ENCODE data around the gene AP2B1.
"Not testable (repeated sequence)": the region's sequence is repeated elsewhere in the genome, so short reads cannot be mapped to it uniquely, and the experiment has no call there.

AP2B1 gene

DNA sequence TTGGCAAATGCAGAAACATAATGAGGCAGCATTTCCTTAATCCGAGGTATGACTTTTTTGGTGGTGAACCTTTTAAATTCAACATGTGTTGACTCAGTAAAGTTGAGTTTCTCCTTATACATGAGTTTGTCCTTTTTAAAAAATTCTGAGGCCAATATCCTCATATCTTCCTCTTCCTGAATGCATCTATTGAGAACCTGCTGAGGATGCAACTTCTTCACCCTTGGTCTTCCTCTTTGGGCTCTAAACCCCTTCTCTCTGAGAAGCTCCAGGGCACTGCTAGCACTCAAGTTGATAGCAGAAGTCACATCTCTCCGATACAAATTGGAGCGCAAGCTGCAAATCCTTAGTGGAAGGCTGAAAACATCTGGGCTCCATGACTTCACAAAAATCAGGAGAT is 29.8 kb upstream of the AP2B1 start:
- no peak overlapping the region for H3K27ac ChIP-seq
- TF ChIP-seq, protein P1, sequence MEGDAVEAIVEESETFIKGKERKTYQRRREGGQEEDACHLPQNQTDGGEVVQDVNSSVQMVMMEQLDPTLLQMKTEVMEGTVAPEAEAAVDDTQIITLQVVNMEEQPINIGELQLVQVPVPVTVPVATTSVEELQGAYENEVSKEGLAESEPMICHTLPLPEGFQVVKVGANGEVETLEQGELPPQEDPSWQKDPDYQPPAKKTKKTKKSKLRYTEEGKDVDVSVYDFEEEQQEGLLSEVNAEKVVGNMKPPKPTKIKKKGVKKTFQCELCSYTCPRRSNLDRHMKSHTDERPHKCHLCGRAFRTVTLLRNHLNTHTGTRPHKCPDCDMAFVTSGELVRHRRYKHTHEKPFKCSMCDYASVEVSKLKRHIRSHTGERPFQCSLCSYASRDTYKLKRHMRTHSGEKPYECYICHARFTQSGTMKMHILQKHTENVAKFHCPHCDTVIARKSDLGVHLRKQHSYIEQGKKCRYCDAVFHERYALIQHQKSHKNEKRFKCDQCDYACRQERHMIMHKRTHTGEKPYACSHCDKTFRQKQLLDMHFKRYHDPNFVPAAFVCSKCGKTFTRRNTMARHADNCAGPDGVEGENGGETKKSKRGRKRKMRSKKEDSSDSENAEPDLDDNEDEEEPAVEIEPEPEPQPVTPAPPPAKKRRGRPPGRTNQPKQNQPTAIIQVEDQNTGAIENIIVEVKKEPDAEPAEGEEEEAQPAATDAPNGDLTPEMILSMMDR (IDR thresholded peaks at IDR 0.05) = no peak
- TF ChIP-seq ZFX (IDR thresholded peaks at IDR 0.05; ENCODE audit: borderline replicate concordance) = no peak

DNA sequence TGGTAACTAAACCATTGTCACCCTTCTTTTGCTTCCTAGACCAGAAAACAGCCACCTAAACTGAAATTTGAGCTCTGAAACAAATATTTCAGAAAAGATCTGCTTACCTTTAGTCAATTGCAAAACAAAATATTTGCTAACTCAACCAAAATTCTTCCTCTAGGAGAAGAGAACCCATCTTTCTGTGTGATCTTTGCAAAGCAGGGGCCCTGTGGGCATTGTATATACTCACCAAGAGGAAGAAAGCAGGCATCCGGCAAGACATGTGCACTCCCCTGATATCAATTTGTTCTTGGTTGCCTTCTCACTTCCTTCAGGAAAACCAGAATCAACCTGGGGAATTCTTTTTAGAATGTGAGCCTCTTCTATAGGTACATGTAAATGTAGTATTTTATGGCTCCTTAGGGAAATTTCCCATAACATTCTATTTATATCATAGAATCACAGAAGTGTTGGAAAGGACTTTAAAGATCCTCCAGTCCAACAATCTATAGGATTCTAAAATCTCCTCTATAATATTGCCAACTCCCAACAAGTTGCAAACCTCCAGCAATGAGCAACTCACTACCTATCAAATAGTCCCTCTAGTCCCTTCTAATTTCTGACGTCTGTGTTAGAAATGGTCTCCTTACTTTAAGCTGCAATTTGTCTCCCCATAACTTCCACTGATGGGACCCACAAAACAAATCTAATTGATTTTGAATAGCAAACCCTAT is 27.5 kb upstream of the AP2B1 start:
- TF ChIP-seq ZFX (IDR thresholded peaks at IDR 0.05; ENCODE audit: borderline replicate concordance) = no peak
- TF ChIP-seq, protein P1 (IDR thresholded peaks at IDR 0.05) = no peak
- no peak overlapping the region for H3K27ac ChIP-seq

DNA sequence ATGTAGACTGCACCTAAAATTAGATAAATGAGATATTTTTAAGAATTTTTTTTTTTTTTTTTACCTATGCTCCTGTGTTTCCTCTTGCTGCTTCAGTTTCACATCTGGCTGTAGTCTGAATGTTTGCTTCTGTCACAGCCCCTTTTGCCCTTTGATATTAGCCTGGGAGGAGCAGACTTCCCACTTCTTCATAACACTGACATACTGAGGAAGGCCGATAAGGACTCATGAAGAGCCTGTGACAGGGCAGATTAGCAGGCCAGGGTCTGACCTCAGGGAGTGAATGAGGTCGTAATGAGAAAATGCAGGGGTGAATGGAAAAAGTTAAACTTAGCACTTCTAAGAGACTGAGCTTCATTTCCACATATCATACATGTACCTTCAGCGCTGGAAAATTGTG is 26.4 kb upstream of the AP2B1 start, which contains the start of gene SLFN14:
Gene SLFN14, minus strand, starts transcription at position 117 of the 400 bp plus-strand sequence. CDS start 2,757 bp downstream, outside the sequence.
- TF ChIP-seq, protein P1 (IDR thresholded peaks at IDR 0.05) = no peak
- no peak for TF ChIP-seq ZFX (IDR thresholded peaks at IDR 0.05; ENCODE audit: borderline replicate concordance)
- H3K27ac ChIP-seq = no peak within 1 kb of the TSS

DNA sequence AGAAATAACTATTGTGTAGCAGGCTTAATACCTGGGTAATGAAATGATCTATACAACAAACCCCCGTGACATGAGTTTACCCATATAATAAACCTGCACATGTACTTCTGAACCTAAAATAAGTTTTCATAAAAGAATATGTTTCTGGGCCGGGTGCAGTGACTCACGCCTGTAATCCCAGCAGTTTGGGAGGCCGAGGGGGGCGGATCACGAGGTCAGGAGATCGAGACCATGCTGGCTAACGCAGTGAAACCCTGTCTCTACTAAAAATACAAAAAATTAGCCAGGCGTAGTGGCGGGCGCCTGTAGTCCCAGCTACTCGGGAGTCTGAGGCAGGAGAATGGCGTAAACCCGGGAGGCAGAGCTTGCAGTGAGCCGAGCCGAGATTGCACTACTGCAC is 23.9 kb upstream of the AP2B1 start:
- H3K27ac ChIP-seq = not testable (repeated sequence)

DNA sequence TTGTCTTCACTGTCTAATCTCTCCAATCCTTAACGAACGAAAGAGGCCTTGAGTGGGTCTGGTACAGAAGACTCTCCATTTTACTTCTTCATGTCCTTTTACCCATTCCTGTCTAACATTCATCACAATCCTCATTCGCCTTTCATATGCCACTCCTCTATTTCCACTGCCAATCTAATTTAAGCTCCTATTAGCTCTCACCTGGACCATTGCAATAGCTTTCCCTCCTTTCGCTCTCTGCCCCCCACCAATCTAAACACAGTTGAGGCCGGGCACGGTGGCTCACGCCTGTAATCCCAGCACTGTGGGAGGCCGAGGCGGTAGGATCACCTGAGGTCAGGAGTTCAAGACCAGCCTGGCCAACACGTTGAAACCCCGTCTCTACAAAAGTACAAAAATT is 20.2 kb upstream of the AP2B1 start:
- TF ChIP-seq, protein P1 (IDR thresholded peaks at IDR 0.05) = no peak
- no peak for TF ChIP-seq ZFX (IDR thresholded peaks at IDR 0.05; ENCODE audit: borderline replicate concordance)
- H3K27ac ChIP-seq = no peak overlapping the region

DNA sequence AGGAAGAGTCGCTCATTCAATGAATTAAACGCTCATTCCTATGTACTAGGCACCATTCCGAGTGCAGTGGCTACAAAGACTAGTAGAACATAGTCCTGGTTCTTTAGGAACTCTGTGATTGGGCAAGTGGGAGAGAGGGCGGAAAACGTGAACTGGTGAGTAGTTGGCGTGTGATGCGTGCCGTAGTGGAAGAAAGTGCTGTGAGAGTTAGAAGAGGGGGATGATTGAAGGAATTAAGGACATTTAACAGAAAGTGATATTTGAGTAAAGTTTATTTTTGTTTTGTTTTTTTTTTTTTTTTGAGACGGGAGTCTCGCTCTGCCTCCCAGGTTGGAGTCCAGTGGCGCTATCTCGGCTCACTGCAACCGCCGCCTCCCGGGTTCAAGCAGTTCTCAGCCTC is 18.6 kb upstream of the AP2B1 start:
- TF ChIP-seq ZFX (IDR thresholded peaks at IDR 0.05; ENCODE audit: borderline replicate concordance) = no peak
- TF ChIP-seq, protein P1 (IDR thresholded peaks at IDR 0.05) = no peak
- H3K27ac ChIP-seq = peak overlapping the region; percentile 85

DNA sequence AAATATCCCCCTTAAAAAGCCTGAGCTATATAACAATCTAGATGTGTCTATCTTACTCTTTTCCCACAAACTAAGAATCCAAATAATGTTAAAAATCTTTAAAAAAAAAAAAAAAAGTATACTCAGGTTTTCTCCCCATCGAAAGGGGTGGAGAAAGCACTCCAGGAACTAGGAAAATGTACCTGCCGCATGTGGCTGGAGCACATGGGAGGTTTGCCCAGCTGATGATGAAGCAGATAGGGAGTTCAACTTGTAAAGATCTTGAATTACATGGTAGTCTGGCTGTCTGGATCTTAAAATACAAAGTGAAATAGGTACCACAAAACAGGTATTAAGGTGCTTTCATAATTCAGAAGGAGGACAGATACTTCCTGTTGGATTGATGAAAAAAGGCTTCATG is 17.7 kb upstream of the AP2B1 start:
- H3K27ac ChIP-seq = no peak overlapping the region
- no peak for TF ChIP-seq ZFX (IDR thresholded peaks at IDR 0.05; ENCODE audit: borderline replicate concordance)
- TF ChIP-seq, protein P1 (IDR thresholded peaks at IDR 0.05) = no peak

DNA sequence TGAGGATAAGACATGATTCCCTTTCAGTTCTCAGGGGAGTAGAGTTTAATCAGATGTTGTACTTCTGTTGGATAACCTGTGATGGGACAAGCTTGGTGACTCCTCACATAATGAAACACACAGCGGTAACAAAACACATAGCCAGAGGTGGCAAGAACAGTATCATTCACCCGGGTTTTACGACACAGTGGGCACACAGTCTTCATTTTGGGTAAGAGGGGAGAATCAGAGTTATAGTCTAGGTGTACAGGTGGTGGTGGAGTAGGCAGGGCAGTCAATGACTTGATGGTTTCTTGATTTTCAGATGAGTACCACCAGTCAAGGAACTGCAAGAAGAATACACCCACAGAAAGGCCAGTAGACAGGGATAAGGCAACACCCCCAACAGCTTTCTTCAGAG is 11.4 kb upstream of the AP2B1 start:
- no peak overlapping the region for H3K27ac ChIP-seq
- no peak for TF ChIP-seq ZFX (IDR thresholded peaks at IDR 0.05; ENCODE audit: borderline replicate concordance)
- TF ChIP-seq, protein P1 (IDR thresholded peaks at IDR 0.05) = no peak
